GM19023 (cell line): ENCODE data around the gene ARHGAP45.
"Not testable (repeated sequence)": the region's sequence is repeated elsewhere in the genome, so short reads cannot be mapped to it uniquely, and the experiment has no call there.

Experiments used
- ATAC-seq: cut with Tn5 transposase; IDR thresholded peaks from one replicate; pipeline ENCODE4 v1.9.1; 2021; ENCODE audit warnings: mild to moderate bottlenecking, moderate library complexity; ENCODE audit not compliant: unreplicated experiment

Gene ARHGAP45

DNA sequence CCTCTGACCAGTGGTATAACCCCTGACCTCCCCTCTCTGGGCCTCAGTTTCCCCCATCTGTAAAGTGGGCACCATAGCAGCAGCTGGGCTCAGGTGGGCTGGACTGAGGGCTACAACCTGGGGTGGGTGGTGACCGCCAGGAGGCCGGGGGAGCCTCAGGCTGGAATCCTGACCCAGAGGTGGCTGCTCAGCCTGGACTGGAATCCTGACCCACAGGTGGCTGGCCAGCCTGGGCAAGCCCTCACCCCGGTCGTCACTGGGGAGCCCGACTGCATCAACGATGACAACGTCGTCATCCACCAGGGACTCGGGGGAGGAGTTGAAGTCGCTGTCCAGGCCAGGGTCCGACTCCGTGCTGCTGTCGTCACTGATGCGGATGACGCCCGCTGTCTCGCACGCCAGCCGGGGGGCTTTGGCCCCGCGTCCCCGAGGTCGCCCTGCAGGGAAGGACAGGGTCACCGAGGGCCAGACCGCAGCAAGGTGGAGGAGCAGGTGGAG is 47.1 kb downstream of the ARHGAP45 start:
- no peak for ATAC-seq

DNA sequence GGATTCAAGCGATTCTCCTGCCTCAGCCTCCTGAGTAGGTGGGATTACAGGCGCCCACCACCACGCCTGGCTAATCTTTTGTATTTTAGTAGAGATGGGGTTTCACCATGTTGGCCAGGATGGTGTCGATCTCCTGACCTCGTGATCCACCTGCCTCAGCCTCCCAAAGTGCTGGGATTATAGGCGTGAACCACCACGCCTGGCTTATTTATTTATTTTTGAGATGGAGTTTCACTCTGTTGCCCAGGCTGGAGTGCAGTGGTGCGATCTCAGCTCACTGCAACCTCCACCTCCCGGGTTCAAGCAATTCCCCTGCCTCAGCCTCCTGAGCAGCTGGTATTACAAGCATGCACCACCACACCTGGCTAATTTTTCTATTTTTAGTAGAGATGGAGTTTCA is 47.8 kb downstream of the ARHGAP45 start:
- not testable (repeated sequence) for ATAC-seq

DNA sequence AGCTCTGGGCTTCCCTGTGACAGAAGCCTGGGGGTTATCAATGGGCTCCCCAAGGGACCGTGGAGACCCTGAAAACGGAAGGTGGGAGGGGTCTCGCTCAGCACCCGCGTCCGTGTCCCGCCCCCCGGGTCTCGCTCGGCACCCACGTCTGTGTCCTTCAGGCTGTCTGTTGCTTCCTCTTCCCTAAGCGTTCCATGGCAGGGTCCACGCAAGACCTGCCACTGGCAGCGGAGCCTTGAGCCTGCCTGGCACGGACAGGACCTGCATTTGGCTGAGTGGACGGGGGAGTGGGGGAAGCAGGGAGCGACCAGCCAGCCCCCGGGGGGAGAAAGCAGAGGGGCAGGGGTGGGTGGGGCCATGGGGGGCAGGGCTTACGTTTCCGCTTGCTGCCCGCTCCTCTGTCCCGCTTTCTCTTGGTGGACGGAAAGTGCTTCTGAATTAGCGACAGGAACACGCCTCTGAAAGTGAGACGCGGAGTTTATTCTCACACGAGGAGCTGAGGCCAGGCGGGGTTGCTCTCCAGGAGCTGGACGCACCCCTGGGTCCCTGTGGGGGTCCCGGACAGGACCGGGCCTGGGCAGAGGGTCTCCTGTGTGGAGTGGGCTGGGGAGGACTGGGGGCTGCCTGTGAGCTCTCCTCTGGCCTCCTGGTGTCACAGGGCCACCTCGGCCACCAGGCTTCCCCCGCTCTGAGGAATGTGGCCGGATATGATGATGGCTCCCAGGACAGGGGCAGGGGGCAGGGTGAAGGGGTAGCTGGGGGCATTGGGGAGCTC is 48.9 kb downstream of the ARHGAP45 start:
- no peak for ATAC-seq

DNA sequence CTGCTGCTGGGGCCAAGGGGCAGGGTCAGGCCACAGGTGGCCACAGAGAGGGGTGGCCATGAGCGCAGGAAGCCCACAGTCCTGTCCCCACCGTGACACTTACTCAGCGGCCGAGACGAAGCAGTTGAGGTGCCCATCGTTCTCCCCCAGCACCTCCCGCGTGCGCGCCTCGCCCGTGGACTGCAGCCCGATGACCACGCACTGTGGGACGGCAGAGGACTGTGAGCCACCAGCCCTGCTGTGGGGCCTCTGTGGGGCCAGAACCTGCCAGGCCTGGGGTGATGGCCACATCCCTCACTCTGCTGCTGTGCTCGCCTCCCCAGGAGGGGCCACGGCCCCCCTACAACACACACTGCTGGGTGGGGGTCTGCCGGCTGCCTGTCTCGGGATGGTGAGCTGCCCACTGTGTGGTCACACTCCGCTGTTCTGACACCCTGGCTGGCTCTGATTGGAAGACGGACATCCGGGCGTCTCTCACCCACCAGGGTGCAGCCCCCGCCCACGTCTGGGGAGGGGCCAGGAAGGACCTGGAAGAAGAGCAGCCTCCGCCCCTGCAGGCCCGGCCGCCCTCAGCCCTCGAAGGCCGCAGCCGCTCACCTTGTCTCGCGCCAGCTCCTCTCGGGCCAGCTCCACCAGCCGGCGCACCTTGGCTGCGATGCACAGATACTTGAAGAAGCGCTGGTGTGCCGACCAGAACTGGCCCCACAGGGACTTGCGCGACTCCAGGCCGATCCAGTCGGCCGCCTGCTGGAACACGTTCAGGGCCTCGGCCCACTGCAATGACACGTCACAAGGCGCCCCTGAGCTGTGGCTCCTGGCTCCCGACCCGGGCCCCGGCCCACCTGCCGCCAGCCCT is 50.0 kb downstream of the ARHGAP45 start:
- no peak for ATAC-seq

DNA sequence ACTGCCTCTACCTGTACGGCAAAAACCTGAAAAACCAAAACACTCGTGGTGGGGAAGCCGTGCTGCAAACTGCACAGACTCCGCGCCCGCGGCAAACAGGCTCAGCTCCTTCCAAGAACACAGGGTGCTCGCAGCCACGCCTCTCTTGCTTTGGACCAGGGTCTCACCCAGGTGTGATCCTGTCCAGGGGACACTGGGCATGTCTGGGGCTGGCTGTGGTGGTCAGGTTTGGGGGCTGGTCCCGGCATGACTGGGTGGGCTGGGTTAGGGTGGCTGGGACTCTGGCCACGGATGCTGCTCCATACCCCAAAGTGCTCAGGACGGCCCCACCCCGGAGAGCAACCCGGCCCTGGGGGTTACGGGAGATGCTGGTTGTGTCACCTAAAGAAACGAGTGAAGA is 50.7 kb downstream of the ARHGAP45 start:
- no peak for ATAC-seq

DNA sequence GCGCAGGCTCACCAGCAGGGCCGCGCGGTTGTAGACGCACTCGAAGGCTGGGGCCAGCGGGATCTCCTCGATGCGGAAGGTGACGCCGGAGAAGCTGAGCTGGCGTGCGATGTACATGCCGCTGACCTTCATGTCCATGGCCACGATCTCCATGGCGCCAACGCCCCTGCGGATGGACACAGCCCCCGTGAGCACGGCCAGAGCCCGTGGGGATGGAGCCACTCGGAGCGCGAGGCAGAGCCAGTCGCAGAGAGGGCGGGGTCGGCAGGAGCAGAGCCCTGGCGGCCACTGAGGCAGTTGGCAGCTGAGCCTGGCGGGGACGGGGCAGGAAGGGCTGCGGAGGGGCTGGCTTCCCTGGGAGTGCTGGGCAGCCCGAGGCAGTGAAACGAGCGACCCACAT is 52.0 kb downstream of the ARHGAP45 start:
- no peak for ATAC-seq

DNA sequence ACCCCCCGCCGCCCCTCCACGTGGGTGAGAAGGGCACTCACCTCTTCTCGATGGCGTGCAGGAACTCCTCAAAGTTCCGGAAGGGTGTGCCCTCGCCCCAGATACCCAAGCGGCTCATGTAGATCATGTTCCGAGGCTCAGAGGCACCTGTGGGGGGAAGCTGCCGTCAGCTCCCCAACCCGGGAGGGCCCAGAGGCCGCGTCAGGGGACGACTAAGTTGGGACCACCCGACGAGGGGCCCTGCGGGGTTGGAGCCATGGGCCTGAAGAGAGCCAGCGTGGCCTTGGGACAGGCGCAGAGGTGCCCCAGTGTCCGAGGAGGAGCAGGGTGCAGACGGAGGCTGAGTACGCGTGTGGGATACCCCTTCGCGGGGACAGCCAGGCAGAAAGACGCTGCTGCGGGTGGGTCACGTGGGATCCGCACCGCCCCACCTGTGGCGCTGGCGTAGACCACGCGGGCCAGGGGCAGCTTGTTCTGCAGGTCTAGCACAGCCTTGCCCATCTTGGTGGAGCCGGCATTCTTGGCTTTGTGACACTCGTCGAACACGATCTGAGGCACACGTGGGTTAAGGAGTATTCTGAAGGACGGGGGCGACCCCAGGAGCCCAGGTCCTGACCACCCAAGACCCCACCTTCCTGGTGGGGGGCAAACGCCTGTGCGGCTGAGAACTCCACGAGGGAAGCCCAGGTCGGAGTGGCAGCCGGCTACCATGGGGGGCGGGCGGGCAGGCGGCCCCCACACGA is 52.7 kb downstream of the ARHGAP45 start:
- ATAC-seq: no peak

DNA sequence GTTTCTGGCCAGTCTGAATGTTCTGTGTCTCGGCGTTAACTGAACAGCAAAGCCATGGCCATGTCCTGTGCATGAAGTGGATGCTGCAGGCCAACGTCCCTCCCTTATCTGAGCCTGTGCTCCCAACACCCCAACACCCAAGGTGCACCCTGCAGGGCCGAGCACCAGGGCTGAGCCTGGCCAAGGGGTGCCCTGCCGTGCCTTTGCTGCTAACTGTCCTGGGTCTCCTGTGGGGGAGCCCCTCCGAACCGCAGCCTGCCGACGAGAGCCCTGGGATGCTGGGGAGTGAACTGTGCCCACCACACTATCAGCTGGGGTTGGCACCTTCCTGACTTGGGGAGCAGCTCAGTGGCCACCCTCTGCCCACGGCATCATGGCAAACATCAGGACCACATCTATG is 54.4 kb downstream of the ARHGAP45 start:
- no peak for ATAC-seq

DNA sequence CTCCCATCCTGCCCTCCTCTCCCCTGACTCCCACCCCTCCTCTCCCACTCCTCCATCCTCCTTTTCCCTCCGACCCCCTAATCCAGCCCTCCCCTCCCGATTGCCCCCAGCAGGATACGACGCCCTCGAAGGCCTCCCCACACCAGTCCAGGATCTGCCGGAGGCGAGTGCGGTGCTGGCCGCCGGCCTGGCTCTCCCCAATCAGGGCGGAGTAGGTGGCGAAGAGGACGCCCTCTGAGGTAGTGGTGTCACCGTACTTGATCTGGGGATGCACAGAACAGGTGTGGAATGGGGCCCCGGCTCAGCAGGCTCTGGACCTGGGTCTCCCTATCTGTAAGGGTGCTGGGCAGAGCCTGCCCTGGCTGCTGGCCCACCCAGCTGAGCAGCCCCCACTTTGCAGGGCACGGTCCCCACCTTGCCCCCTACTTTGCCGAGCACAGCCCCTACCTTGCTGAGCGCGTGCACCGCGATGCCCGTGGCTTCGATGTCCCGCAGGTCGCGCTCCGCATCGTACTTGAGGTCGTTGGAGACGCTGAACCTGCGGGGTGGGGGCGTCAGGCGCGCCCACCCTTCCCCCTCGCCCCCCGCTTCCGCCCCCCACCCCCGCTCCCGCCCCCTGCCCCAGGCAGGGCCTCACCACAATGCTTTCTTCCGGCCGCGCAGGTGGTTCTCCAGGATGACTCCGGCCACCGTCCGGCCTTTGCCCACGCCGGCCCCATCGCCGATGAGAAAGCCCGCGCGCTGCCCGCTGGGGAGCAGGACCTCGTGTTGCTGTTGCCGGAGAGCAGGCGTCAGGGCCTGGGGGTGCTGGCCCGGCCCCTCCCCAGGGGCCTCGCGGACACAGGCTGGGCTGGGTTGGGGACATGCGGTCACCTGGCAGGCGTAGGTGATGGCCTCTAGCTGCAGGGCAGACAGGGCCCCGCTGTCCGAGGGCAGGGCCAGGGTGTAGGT is 55.3 kb downstream of the ARHGAP45 start:
- no peak for ATAC-seq

DNA sequence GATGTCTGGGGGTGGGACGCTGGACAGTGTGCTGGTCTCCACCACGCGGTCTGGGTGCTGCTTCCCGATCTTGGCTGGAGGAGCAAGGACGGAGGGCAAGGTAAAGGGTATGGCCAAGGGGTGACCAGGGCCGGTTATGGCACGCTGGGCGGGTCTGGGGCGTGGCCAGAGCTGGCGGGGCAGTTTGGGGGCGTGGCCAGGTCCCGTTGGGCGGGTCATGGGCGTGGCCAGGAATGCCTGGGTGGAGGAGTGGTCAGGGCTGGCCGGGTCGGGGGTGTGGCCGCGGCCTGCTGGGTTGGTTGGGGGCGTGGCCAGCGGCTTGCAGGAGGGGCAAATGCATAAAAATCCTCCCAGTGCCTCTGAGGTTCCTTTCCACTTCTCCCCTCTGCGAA is 56.0 kb downstream of the ARHGAP45 start:
- ATAC-seq: no peak

DNA sequence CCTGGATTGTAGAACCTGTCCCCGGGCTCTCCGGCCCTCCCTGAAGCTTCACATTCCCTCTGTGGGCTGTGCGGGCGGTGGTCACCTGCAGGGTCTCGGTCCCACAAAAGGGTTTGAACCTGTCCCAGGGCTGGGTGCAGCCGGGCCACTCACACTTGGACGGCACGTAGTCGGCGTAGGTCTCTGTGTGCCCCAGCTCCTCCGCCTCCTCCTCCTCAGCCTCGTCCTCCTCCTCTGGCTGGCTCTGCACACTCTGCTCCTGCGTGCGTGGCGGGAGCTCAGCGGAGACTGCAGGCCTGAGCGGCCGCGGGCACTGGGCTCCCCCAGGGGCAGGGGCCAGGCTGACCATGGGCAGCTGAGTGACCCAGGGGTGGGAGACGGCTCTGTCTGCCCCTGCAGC is 56.4 kb downstream of the ARHGAP45 start:
- no peak for ATAC-seq

DNA sequence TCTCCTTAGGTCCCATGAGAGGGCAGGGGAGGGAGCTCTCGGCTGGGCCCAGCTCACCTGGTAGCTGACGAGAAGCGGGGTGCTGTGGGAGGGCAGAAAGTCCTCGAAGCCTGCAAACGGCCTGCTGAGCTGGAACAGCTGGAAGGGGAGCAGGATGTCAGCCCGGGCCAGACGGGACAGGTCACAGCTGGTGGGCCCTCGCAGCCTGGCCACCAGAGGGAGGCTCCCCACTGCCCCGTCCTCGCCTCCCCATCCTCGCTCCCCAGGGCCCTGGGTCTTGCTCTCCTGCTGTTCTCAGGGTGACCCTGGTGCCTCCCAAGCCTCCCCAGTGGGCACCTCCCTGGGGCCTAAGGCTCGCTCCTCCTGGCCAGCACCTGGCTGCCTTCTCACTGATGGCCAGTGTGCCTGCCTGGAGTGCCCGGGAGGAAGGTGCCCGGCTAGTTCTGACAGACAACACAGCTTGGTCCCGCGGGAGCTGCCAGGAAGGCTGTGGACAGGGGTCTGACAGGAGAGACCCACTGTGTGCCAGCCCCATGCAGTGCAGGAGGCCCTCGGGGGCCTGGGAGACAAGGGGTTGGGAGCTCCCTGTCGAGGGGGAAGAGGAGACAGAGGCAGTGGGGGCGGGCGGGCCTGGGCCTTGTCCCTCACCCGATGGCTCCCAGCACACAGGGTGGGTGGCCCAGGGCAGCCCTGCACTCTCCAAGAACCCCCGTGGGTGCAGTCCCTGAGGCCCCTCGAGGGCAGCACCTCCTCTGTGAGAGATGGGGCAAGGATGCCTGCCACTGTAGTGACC is 57.1 kb downstream of the ARHGAP45 start:
- ATAC-seq: no peak

DNA sequence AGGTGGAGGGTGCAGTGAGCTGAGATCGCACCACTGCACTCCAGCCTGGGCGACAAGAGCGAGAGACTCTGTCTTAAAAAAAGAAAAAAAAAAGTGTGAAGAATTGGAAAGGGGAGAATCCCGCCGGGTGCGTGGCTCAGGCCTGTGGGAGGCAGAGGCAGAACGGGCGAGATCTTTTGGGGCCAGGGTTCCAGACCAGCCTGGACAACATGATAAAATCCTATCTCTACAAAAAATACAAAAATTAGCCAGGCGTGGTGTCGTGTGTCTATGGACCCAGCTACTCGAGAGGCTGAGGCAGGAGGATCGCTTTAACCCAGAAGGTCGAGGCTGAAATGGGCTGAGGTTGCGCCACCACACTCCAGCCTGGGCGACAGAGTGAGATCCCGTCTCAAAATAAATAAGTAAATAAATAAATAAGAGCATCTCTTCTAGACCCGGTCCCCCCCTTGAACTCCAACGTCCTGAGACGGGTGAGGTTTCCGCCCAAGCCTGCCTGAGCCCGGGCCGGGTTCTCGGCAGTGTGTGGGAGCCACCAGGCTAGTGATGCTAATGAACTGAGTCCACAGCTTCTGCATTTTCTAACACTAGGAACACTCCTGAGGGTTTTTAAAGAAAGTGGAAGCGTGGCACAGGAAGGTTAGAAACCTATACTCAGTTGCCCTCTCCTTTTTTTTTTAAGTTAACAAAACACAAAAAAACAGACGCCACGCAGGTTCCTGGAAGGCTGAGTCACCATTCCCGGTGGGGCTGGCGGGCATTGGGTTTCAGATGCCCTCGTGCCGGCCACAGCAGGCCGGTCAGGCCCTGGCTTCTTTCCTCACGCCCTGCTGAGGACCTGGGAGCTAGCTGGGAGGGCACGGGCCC is 58.9 kb downstream of the ARHGAP45 start:
- no peak for ATAC-seq

DNA sequence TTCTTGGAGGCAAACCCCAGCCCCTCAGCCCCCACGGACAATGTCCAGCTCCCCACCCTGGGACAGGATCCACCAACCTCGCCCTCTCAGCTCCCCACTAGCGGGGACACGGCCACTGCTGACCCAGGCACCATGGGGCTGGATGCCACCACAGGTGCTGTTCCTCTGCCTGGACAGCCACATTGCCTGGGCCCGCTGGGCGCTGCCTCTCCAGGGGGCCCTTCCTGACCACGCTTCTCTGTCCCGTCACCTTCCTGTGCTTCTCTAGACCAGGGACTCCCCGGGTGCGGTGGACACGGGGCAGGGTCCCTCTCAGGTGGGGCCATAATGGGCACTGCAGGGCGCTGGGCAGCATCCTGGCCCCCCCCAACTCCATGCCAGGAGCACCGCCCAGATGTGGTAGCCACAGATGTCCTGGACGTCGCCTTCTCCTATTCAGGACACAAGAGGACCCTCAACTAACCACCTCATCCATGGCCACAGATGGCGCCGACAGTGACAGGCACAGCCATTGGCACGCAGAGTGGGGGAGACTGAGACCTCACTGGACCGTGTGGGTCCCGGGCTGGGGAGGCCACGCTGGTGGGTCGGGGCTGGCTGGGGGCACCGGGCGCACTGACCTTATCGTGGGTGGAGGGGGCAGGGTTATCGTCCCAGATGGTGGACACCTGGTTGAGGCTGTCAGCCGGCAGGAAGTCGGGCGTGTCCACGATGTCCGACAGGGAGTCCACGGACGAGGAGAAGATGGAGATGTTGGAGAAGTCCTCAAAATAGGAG is 60.2 kb downstream of the ARHGAP45 start:
- no peak for ATAC-seq

DNA sequence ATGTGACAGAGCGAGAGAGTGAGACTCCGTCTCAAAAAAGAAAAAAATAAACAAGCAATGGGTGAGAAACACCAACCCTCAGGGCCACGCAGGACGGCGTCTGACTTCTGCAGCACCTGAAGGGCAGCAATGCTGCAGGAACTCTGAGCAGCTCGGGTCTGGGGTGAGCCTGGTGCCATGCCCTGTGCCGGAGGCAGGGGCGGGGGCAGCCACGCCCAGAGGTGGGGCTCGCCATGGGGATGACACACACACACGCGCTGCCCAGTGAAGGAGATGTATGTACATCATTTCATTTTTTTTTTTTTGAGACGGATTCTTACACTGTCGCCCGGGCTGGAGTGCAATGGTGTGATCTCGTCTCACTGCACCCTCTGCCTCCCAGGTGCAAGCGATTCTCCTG is 61.1 kb downstream of the ARHGAP45 start:
- no peak for ATAC-seq

DNA sequence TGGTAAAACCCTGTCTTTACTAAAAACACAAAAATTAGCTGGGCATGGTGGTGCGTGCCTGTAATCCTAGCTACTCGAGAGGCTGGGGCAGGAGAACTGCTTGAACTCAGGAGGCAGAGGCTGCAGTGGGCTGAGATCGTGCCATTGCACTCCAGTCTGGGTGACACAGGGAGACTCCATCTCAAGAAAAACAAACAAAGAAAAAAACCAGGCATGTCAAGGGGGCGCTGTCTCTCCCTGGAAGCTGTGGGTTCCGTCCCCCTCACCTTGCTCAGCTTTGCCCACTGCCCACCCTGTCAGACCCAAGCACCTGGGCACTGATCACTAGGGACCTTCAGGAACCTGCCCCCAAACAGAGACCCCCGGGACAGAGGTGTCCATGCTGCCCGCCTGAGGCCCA is 62.1 kb downstream of the ARHGAP45 start:
- not testable (repeated sequence) for ATAC-seq

DNA sequence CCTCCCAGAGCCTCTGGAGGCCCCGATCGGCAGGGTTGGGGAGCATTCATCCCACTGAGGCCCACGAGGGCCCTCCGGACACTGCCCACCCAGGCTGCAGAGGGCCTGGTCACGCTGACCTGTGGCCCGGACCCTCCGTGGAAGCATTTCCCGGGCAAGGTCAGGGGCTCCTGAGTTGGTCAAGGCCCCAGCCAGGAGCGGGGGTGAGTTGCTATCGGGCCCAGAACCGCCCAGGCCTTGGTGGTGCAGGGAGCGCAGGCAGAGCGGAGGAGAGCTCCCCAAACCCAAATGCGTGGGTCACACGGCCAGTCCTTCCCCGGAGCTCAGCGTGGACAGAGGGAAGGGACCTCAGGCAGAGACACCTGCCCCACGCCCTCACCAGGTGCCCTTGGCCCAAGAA is 62.6 kb downstream of the ARHGAP45 start:
- ATAC-seq: no peak
